ENCODE results near the gene ATXN10. TPM values are rescaled to one million over a fixed set of nuclear protein-coding genes. Genes with fewer than 3 reads are reported as not detected.

ATXN10 gene
- total and polyA plus RNA-seq, 2 of the 13 experiments (the other 11 are each of a cell fraction or from before 2014, with no cell fraction given), result 60.1 to 194 TPM

DNA sequence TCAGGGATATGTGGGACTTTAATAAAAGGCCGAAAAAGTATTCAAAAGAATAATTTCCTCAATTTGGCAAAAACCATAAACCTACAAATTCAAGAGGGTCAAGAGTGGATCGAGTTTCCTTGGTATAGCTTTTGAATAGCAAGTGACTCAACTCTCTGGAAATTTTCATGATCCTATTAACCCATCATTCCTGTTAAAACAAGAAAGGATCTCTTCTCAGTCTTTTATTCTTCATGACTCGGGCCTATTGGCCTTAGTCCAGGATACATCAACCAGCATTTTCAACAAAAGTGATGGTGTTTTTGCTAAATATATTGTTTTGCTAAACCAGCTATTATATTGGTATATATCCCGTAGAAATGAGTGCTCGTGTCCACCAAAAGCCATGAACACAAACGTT, 110.3 kb downstream of the ATXN10 start (continued):
- TF ChIP-seq, protein P1, sequence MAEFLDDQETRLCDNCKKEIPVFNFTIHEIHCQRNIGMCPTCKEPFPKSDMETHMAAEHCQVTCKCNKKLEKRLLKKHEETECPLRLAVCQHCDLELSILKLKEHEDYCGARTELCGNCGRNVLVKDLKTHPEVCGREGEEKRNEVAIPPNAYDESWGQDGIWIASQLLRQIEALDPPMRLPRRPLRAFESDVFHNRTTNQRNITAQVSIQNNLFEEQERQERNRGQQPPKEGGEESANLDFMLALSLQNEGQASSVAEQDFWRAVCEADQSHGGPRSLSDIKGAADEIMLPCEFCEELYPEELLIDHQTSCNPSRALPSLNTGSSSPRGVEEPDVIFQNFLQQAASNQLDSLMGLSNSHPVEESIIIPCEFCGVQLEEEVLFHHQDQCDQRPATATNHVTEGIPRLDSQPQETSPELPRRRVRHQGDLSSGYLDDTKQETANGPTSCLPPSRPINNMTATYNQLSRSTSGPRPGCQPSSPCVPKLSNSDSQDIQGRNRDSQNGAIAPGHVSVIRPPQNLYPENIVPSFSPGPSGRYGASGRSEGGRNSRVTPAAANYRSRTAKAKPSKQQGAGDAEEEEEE (CRISPR knock-in tag; IDR thresholded peaks at IDR 0.05; ENCODE audit: borderline replicate concordance), result no peak
- no peak for TF ChIP-seq HES4 (CRISPR knock-in tag; IDR thresholded peaks at IDR 0.05; ENCODE audit: borderline replicate concordance)
- TF ChIP-seq NONO (IDR thresholded peaks at IDR 0.05), result no peak
- no peak for TF ChIP-seq NONO (CRISPR knock-in tag; conservative IDR thresholded peaks at IDR 0.05)
- no peak for TF ChIP-seq ZNF333 (CRISPR knock-in tag; IDR thresholded peaks at IDR 0.05; ENCODE audit: borderline replicate concordance)

DNA sequence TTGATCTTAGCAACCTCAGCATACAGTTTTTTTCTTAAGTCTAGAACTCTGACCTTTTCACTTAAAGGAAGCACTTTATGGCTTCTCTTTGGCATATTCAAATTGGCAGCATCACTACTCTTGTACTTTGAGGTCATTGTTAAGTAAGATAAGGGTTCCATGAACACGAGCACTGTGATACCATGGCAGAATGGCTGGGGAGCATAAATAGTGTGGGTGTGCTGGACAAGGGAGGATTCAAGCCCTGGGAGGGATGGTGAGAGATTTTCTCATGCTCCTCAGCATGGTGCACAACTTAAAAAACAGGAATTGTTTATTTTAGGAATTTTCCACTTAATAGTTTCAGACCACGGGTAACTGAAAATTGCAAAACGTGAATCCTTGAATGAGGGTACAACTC, 111.4 kb downstream of the ATXN10 start:
- Histone ChIP-seq H3K79me2 (ENCODE audit: insufficient read depth, low read length) (peaks cover 4% of the 10 kb centered on the region), H3K27me3 (ENCODE audit: control insufficient read depth in 1 of 2, insufficient read depth in 2 of 2, low read length in 2 of 2) (no peaks in the 10 kb centered on the region), H2AFZ (ENCODE audit: low read length) (no peak overlapping the region), H3K27ac (ENCODE audit: extremely low read length, insufficient read depth, low read length) (no peak overlapping the region), H3K4me3 (replicated peaks in 1 of 3; ENCODE audit: insufficient read depth in 1 of 3, low read depth in 2 of 3, low read length in 3 of 3) (no peak overlapping the region), H3K36me3 (replicated peaks in 1 of 2; ENCODE audit: control insufficient read depth in 1 of 2, insufficient read depth in 2 of 2, low read length in 2 of 2) (peaks cover 1 to 19% of the 10 kb centered on the region in 2 experiments; a peak in 2 of 5 replicates), H3K4me2 (ENCODE audit: low read depth, low read length) (no peak overlapping the region), H3K4me1 (ENCODE audit: insufficient read depth, low read length) (peaks cover 19% of the 10 kb centered on the region), H4K20me1 (ENCODE audit: insufficient read depth, low read length) (no peaks in the 10 kb centered on the region; the same call in 1 of the 2 replicates), H3K9ac (ENCODE audit: insufficient read depth, low read depth, low read length) (no peak overlapping the region), H3K9me3 (ENCODE audit: low read length) (no peaks in the 10 kb centered on the region)
- 90% methylated on average over 3 of the region's 3 CpGs for WGBS (ENCODE audit: low lambda C conversion rate)
- POLR2A ChIA-PET, result no interaction called here
- DNase-seq (ENCODE audit: low spot score) (no peak), ATAC-seq (no peak), FAIRE-seq (no peak)
- intact Hi-C loops (cut with micrococcal nuclease; ENCODE audit: unreplicated experiment), result no loop called here
- CTCF ChIA-PET (ENCODE audit: low intra/inter-chr PET ratio, low total read pairs), result no interaction called here
- no TSS peak for BruUV-seq (replicated peaks)
- in situ Hi-C loops (cut with HindIII; ENCODE audit: extremely low pct_ligation_motif_present, low pct_unique_long_range_greater_than_20kb), result no loop called here
- TF ChIP-seq, protein P2, sequence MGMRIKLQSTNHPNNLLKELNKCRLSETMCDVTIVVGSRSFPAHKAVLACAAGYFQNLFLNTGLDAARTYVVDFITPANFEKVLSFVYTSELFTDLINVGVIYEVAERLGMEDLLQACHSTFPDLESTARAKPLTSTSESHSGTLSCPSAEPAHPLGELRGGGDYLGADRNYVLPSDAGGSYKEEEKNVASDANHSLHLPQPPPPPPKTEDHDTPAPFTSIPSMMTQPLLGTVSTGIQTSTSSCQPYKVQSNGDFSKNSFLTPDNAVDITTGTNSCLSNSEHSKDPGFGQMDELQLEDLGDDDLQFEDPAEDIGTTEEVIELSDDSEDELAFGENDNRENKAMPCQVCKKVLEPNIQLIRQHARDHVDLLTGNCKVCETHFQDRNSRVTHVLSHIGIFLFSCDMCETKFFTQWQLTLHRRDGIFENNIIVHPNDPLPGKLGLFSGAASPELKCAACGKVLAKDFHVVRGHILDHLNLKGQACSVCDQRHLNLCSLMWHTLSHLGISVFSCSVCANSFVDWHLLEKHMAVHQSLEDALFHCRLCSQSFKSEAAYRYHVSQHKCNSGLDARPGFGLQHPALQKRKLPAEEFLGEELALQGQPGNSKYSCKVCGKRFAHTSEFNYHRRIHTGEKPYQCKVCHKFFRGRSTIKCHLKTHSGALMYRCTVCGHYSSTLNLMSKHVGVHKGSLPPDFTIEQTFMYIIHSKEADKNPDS (CRISPR knock-in tag; IDR thresholded peaks at IDR 0.05), result no peak
- TF ChIP-seq CENPT (CRISPR knock-in tag; IDR thresholded peaks at IDR 0.05; ENCODE audit: low read depth), result no peak
- TF ChIP-seq, protein P3, sequence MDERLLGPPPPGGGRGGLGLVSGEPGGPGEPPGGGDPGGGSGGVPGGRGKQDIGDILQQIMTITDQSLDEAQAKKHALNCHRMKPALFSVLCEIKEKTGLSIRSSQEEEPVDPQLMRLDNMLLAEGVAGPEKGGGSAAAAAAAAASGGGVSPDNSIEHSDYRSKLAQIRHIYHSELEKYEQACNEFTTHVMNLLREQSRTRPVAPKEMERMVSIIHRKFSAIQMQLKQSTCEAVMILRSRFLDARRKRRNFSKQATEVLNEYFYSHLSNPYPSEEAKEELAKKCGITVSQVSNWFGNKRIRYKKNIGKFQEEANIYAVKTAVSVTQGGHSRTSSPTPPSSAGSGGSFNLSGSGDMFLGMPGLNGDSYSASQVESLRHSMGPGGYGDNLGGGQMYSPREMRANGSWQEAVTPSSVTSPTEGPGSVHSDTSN (CRISPR knock-in tag; IDR thresholded peaks at IDR 0.05), result no peak
- TF ChIP-seq ELF1 (CRISPR knock-in tag; IDR thresholded peaks at IDR 0.05), result no peak
- no peak for TF ChIP-seq ZBTB8A (CRISPR knock-in tag; IDR thresholded peaks at IDR 0.05; ENCODE audit: borderline replicate concordance, low read depth)
- TF ChIP-seq CC2D1A (CRISPR knock-in tag; IDR thresholded peaks at IDR 0.05), result no peak
- TF ChIP-seq ZNF83 (CRISPR knock-in tag; IDR thresholded peaks at IDR 0.05; ENCODE audit: borderline replicate concordance), result no peak
- TF ChIP-seq PAF1 (CRISPR knock-in tag; IDR thresholded peaks at IDR 0.05), result no peak
- TF ChIP-seq MIXL1 (CRISPR knock-in tag; IDR thresholded peaks at IDR 0.05), result no peak
- TF ChIP-seq, protein P4, sequence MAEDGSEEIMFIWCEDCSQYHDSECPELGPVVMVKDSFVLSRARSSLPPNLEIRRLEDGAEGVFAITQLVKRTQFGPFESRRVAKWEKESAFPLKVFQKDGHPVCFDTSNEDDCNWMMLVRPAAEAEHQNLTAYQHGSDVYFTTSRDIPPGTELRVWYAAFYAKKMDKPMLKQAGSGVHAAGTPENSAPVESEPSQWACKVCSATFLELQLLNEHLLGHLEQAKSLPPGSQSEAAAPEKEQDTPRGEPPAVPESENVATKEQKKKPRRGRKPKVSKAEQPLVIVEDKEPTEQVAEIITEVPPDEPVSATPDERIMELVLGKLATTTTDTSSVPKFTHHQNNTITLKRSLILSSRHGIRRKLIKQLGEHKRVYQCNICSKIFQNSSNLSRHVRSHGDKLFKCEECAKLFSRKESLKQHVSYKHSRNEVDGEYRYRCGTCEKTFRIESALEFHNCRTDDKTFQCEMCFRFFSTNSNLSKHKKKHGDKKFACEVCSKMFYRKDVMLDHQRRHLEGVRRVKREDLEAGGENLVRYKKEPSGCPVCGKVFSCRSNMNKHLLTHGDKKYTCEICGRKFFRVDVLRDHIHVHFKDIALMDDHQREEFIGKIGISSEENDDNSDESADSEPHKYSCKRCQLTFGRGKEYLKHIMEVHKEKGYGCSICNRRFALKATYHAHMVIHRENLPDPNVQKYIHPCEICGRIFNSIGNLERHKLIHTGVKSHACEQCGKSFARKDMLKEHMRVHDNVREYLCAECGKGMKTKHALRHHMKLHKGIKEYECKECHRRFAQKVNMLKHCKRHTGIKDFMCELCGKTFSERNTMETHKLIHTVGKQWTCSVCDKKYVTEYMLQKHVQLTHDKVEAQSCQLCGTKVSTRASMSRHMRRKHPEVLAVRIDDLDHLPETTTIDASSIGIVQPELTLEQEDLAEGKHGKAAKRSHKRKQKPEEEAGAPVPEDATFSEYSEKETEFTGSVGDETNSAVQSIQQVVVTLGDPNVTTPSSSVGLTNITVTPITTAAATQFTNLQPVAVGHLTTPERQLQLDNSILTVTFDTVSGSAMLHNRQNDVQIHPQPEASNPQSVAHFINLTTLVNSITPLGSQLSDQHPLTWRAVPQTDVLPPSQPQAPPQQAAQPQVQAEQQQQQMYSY (CRISPR knock-in tag; IDR thresholded peaks at IDR 0.05), result no peak
- TF ChIP-seq JUN (CRISPR knock-in tag; IDR thresholded peaks at IDR 0.05), result no peak

Measured in HepG2 (cell line).